ENCODE results near the gene CDCA5.

The CDCA5 gene

GRCh38 chr11:65056999-65057398 lies 26.8 kb downstream of the CDCA5 start:
- Histone ChIP-seq H2AFZ (ENCODE audit: low read length) (no peak overlapping the region), H3K4me3 (ENCODE audit: low read length, poor library complexity, severe bottlenecking) (no peak overlapping the region), H3K27me3 (ENCODE audit: insufficient read depth, low read length, poor library complexity, severe bottlenecking) (no peaks in the 10 kb centered on the region), H3F3A (ENCODE audit: low read depth) (no peaks in the 10 kb centered on the region), H3K79me2 (ENCODE audit: insufficient read depth, low read length) (no peaks in the 10 kb centered on the region), H3K4me2 (ENCODE audit: low read depth, low read length, poor library complexity, severe bottlenecking) (no peak overlapping the region), H3K9me2 (replicated peaks; ENCODE audit: low read depth, low read length) (no peaks in the 10 kb centered on the region), H3K9ac (ENCODE audit: low read depth, low read length, poor library complexity, severe bottlenecking) (no peak overlapping the region), H4K20me1 (ENCODE audit: insufficient read depth, low read length, poor library complexity, severe bottlenecking) (no peaks in the 10 kb centered on the region), H3K4me1 (ENCODE audit: insufficient read depth, low read length, poor library complexity, severe bottlenecking) (peaks cover 5% of the 10 kb centered on the region), H3K9me3 (ENCODE audit: insufficient read depth, low read depth, low read length) (no peaks in the 10 kb centered on the region), H3K36me3 (ENCODE audit: insufficient read depth, low read length) (no peaks in the 10 kb centered on the region)
- TF ChIP-seq CTCF (conservative IDR thresholded peaks at IDR 0.05; ENCODE audit: low read length) (no peak), EZH2phosphoT487 (IDR thresholded peaks at IDR 0.05; ENCODE audit: borderline replicate concordance) (no peak)

- Histone ChIP-seq H3K27me3 (ENCODE audit: insufficient read depth, low read length, poor library complexity, severe bottlenecking) (no peaks in the 10 kb centered on the region), H4K20me1 (ENCODE audit: insufficient read depth, low read length, poor library complexity, severe bottlenecking) (no peaks in the 10 kb centered on the region), H3K36me3 (ENCODE audit: insufficient read depth, low read length) (no peaks in the 10 kb centered on the region), H3K4me3 (ENCODE audit: low read length, poor library complexity, severe bottlenecking) (no peak overlapping the region), H3K4me2 (ENCODE audit: low read depth, low read length, poor library complexity, severe bottlenecking) (no peak overlapping the region), H3K79me2 (ENCODE audit: insufficient read depth, low read length) (no peaks in the 10 kb centered on the region), H3K4me1 (ENCODE audit: insufficient read depth, low read length, poor library complexity, severe bottlenecking) (peaks cover 5% of the 10 kb centered on the region), H3K9me3 (ENCODE audit: insufficient read depth, low read depth, low read length) (no peaks in the 10 kb centered on the region), H3F3A (ENCODE audit: low read depth) (no peaks in the 10 kb centered on the region), H2AFZ (ENCODE audit: low read length) (no peak overlapping the region), H3K9ac (ENCODE audit: low read depth, low read length, poor library complexity, severe bottlenecking) (no peak overlapping the region), H3K9me2 (replicated peaks; ENCODE audit: low read depth, low read length) (no peaks in the 10 kb centered on the region)
- TF ChIP-seq CTCF (conservative IDR thresholded peaks at IDR 0.05; ENCODE audit: low read length) (no peak), EZH2phosphoT487 (IDR thresholded peaks at IDR 0.05; ENCODE audit: borderline replicate concordance) (no peak)
Observed at GRCh38 chr11:65055538-65055937, 28.3 kb downstream of the CDCA5 start.

DNA sequence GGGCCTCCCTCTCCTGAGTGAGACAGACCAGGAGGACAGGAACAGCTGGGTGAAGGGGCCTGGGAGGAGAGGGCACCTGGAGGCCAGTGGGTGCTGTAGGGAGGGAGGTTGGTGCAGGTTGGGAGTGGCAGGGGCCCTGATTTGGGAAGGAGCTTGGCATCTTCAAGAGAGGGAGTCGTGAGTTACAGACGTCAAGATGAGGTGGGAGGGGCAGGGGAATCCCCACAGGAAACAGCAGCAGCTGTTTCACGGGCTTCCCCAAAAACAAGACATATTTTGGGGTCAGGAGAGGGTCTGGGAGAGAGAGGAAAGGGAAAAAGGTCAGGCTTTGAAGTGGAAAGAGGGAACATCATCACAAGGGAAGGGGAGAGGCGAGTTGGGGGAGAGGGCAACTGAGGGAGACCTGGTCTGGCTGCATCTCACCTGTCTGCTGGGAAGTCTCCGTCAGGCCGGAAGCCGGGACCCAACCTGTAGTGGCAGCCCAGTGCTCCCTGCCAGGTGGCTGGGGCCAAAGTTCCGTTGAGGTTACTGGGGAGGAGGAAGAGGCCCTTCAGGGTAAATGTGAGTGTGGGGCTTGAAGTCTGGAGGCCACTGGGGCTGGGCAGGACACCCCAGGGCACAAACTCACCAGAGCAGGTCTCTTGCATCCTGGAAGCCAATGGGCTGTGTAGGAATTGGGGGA lies 29.9 kb downstream of the CDCA5 start:
- no peak overlapping the region for H3K4me2 ChIP-seq (ENCODE audit: low read depth, low read length, poor library complexity, severe bottlenecking)

More for the DNA sequence above, 29.9 kb downstream of the CDCA5 start:
- Histone ChIP-seq H4K20me1 (ENCODE audit: insufficient read depth, low read length, poor library complexity, severe bottlenecking) (no peaks in the 10 kb centered on the region), H3K79me2 (ENCODE audit: insufficient read depth, low read length) (no peaks in the 10 kb centered on the region), H3K4me1 (ENCODE audit: insufficient read depth, low read length, poor library complexity, severe bottlenecking) (peaks cover 5% of the 10 kb centered on the region), H3K36me3 (ENCODE audit: insufficient read depth, low read length) (no peaks in the 10 kb centered on the region), H3K9me2 (replicated peaks; ENCODE audit: low read depth, low read length) (no peaks in the 10 kb centered on the region), H3K27me3 (ENCODE audit: insufficient read depth, low read length, poor library complexity, severe bottlenecking) (no peaks in the 10 kb centered on the region), H3K9me3 (ENCODE audit: insufficient read depth, low read depth, low read length) (no peaks in the 10 kb centered on the region), H3K9ac (ENCODE audit: low read depth, low read length, poor library complexity, severe bottlenecking) (no peak overlapping the region), H3F3A (ENCODE audit: low read depth) (no peaks in the 10 kb centered on the region), H3K4me3 (ENCODE audit: low read length, poor library complexity, severe bottlenecking) (no peak overlapping the region), H2AFZ (ENCODE audit: low read length) (no peak overlapping the region; the same call in 1 of the 2 replicates)
- TF ChIP-seq EZH2phosphoT487 (IDR thresholded peaks at IDR 0.05; ENCODE audit: borderline replicate concordance) (no peak), CTCF (conservative IDR thresholded peaks at IDR 0.05; ENCODE audit: low read length) (no peak)

Measured in Loucy (cell line).